Endothelial cell of hepatic sinusoid (primary cell): Measurements from ENCODE around the gene SMTNL2.

ENCODE experiments used
- in situ Hi-C: cut with HindIII; loops from 2 replicates; pipeline ENCODE4 v1.10.0; 2017; ENCODE audit warnings: low sequenced_read_pairs

Gene SMTNL2

DNA sequence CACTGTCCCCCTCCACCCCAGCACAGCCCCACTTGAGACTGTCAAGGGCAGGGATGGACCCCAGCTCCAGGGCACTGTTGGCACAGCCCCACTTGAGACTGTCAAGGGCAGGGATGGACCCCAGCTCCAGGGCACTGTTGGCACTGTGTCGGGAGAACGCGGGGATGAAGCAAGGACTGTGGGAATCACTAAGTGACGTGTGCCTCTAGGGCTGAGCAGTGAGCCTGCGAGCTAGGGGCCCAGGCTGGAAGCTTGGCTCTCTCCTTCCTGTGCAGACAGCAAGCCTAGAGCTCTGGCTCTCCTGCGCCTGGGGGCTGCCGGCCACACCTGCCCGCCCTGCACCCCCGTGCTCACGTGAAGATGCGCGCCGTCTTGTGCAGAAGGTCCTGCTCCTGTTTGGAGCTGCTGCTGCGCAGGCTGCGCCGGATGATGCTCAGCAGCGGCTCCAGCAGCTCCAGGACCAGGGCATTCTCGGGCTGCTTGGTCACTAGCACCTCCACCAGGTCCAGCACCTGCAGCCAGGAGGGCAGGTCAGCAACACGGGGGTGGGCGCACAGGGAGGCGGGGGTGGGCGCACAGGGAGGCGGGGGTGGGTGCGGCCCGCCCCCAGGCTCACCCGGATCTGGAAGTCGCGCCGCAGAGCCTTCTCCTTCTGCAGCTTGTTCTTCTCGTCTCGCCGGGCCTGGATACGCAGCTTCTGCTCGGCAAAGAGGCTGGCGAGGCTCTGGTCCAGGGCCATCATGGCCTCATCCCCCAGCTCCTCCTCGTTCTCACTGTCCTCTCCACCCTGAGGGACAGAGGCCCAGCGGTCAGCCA lies 40.0 kb upstream of the SMTNL2 start:
- in situ Hi-C loops, result no loop called here

DNA sequence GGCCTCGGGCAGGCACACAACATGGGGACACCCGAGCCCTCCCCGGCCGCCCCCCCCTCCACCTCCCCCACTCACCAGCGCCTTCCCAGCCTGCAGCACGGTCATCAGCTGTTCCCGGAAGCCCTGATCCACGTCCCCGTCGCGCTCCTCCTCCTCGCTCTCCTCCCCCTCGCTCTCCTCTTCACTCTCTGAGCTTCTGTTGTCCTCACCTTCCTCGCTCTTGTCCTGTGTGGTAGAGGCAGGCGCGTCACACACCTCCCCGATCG lies 39.4 kb upstream of the SMTNL2 start:
- in situ Hi-C loops, result no loop called here

DNA sequence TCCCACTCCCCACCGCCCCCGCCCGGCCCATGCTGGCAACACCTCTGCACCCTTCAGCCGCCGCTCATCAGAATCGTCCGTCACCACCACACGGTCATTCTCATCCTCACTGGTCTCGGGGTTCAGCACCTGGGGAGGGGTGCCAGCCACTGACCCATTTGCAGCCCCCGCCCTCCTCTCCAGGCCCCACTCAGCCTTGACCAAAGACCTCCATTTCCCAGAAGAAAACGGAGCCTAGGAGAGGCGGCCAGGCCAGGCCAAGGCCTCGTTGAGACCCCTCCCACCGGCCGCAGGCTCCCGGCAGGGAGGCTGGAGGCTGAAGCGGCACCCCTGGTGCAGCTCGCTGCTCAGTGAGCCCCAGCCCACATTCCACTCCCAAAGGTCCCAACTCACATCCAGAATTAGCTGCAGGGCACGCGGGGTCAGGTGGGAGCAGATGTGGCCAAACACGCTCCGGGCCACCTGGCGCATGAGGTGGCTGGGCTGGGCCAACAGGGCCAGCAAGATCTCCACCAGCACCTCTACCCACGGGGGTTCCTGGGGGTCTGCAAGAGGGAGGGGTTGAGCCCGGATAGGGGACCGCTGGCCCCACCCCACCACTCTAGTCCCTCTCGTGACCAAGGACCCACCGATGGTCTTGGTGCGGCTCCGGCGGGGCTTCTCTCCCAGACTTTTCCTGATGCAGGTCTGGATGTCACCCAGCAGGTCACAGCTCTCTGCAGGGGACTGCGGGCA lies 38.9 kb upstream of the SMTNL2 start:
- in situ Hi-C loops, result no loop called here

DNA sequence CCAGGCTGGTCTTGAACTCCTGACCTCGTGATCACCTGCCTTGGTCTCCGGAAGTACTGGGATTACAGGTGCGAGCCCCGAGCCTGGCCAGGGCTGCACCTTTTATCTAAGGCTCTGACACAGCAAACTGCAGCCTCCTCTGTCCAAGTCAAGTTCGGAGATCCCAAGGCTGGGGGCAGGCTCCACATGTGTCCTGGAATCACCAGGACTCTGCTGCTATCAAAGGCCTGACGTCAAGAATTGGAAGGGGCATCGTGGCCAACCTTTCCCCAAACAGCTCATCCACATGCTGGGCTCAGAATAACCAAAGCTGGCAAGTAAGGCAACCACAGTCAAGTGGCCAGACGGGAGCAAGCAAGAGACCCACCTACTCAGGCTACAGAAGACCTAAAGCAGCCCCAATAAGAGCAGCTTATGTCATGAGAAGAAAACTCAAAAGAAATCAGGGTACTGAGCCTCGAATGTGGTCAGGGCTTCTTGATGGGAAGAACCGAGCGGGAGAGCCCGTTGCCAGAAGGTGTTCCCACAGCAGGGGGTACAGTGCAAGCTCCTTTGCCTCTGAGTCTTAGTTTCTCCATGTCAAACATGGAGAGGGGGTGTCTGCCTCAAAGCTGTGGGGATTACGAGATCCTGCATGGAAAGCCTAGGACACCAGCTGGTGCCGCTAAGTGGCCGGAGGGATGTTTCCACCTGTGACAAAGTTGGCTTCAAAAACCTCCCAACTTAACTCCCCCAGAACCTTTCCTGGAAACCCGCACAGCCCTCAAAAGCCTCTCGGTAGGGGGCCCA lies 37.0 kb upstream of the SMTNL2 start:
- in situ Hi-C loops, result no loop called here

DNA sequence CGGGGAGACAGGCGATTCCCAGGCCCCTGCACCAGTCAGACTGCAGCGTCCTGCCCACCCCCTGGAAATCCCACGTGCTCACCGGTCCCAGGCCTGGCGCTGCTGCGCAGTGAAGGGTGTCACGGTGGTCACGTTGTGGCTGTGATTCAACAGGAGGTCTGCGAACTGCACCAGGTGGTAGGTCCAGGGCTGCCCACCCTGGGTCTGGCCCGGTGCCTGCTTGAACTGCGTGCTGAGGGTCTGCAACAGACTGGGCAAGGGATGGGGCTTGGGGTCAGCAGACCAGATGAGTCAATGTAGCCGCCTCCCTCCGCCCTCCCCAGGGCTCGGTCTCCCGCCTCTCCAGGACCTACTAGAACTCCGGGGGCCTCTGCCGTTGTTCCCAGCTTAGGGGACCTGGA lies 36.3 kb upstream of the SMTNL2 start:
- in situ Hi-C loops, result no loop called here

DNA sequence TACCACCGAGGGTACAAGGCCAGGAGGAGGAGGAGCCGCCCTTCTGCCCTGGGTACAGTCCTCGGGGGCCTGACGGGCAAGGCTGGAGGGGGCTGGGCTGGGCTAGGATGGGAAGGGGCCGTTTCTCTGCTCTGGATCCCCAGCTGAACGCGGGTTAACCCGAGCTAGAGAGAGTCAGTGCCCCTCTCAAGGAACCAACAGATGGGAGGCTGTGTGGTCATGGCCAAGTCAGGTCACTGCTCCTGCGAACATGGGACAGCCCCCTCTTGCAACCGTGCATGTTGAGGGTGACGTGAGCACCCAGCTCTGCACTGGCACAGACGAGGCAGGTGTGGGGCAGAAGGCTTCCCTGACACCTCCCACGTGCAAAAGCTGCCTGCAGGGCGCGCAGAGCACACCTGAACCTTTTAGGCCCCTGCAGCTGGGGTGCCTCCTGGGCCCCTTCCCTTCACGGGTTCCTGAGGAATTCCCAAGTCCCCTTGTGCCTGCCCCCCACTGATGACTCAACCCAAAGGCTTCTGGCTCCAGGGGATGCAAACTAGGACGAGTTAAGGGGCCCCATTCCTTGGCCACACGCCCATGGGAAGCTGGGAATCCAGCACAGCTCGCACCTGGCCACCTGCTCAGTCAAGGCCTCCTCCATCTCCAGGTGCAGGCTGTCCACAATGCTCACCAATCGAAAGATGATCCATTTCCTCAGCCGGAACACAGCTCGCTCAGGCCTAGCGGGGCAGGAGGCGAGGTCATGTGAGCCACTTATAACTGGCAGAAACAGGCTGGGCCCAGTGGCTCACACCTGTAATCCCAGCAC lies 35.4 kb upstream of the SMTNL2 start:
- in situ Hi-C loops, result no loop called here

DNA sequence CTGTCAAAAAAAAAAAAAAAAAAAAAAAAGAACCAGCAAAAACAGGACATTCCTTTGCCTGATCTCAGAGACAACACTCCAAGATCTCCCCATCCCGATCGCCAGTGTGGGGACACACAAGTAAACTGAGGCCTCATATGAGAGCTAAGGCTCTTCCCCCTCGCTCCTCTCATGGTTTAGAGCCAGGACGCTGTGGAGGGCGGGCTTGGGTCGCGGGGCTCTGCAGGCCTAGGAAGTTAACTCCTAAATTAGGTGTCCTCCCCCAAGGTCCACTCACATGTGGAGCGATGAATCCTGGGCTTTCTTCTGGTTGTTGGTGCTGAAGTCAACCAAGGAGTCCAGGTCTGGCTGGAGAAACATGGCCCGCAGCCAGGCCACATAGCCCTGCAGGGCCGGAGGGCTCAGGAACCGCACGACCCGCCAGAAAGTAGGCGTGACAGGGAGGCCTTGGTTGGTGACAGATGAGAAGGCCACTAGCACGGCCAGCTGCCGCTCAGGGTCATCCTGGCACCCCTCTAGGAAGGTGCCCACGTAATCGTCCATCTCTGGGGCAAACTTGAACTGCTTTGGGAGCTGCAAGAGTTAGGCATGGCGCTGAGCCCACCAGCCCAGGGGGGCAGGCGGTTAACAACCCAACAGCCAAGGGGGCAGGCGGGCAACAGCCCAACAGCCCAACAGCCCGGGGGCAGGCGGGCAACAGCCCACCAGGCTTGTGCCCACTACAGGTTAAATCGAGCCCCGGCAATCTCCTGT lies 34.4 kb upstream of the SMTNL2 start:
- in situ Hi-C loops, result no loop called here

DNA sequence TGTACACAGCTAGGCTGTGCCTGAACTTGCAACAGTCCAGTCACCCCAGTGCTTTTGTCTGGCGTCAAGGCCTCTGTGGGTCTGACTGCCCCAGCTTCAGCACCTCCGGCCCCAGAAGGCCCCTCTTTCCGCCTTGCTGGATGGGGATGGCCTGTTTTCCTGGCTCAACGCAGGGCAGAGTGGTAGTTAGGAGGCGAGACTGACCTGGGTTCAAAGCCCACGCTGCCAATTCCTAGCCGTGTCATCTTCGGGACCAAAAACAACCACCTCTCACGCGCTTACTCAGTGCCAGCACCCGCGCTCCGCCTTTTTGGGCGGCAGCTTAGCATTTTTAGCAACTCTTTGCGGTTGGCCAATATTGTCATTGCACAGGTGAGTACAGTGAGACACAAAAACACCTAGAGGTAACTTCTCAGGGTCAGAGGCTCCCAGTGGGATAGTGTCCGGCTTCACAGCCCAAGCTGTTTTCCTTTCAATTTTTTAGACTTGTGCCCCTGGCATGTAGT lies 33.7 kb upstream of the SMTNL2 start:
- in situ Hi-C loops, result no loop called here

DNA sequence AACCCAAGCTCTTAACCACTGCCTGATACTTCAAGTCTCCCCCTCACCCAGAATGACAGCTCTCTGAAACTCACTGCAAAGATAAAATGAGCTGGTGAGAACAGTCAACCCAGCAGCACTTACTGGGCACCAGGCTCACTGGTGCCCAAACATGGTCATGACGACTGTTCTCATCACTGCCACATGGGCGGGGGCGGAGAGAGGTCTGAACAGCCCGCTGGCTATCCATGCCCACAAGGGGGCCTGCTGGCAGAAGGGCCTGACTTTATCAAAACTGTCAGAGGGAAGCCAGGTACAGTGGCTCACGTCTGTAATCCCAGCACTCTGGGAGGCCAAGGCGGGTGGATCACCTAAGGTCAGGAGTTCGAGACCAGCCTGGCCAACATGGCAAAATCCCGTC lies 33.2 kb upstream of the SMTNL2 start:
- in situ Hi-C loops, result no loop called here

DNA sequence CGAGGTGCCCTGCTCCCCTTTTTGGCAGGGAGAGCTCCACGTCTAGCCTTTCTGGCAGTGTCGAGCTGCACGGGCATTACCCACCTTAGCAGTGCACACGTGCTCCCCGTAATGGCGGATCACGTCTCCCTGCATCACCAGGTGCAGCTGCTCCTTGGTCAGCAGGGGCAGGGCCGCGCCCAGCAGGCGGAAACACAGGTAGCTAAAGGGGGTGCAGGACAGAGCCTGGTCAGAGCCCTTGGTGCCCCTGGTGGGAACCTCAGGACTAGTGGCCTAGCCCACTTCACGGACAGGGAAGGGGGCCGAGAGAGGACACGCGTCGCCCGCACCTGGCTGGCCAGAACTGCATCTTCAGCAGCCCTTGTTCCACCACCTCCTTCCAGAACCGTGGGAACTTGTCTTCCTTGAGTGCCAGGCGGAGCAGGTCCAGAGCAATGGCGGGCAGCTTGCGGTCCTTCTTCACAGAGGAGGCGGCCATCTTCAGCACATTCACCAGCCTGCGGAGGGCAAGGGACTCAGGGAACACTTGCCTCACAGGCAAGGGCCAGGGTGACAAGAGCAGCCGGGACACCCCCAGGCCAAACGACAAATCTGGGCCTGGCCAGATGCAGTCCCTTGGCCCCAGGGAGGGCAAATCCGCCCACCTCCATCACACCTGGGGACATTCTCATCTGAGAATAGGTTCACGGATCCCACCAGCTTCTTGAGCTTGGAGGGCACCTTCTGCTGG lies 32.4 kb upstream of the SMTNL2 start:
- in situ Hi-C loops, result no loop called here

DNA sequence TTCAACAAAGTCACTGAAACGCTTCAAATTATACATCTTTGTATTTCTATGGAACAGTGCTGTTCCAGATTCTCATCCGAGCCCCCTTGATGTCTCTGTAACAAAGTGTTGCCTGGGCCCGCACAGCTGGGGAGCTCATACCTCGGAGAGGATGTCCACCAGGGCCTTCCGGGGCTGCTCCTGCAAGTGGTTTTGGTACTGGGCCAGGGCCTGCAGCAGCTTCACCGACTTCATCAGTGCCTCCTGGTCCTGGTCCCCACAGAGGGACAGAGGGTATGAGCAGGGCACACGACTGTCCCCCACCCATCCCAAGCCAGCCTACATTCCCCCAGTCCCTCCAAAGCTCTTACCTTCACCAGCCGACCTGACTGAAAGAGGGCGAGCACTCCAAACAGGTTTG lies 30.7 kb upstream of the SMTNL2 start:
- in situ Hi-C loops, result no loop called here

DNA sequence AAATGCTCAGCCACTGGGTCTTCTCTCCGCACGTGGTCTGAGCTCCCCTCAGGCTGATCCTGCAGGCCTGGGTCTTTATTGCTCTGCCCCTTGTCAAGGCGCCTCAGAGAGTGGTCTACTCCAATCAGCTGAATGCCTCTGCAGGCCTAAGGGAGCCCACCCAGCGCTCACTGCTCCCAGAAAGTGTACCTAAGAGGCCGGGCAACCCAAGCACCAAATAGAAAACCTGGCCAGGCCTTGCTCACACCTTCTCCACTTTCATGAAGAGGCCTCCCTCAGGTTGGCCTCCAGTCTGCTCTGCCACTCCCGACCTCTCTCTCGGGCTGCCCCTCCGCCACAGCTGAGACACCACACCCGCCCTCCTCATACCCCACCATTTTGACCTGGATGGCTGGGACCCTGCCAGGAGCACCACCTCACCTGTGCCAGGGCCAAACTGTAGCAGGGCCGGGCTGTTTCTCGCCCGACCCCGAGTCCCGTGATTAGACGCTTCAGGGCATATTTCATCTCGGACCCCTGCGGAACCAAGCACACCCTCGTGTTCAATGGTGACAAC lies 29.8 kb upstream of the SMTNL2 start:
- in situ Hi-C loops, result no loop called here

DNA sequence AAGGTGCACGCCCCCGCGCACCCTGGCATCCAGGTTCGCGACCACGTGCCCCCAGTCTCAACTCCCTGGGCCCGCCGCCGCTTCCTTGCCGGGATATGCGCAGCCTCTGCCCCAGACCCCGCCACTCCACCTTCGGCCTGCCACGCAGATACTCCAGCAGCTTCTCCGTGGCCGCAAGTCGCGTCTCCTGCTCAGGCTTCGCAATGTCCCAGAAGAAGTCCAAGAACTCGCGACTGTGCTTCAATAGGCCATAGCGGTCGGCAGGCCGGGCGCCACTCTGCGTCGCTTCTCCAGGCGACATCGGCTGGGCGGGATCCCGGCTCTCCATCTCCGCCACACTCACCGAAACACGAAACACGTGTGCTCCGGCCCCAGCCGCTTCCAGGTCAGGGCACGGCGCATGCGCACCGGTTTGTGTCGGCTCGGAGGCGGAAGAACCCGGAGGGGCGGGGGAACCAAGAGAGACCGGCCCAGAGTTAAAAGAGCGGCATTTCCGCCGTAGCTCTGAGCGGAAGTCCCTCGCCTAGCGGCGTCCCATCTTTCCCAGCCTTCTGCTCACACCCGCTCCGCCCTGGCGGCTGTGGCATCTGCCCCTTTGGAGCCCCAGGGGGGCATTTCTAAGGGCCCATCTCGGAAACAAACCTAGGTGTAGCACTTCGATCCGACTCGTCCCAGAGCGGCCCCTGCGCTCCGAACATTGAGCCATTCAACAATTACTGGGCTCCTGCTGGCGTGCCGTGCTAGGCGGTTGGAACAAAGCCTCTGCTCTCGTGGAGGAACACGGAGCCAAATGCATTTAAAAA lies 29.1 kb upstream of the SMTNL2 start, which contains the start of gene MYBBP1A:
Gene MYBBP1A (minus strand): TSS at position 388 of the 803 bp plus-strand sequence. CDS start 60 bp downstream, at position 328.
- in situ Hi-C loops, result loop anchor here (5.0 kb wide), 1 partner anchor 103 kb away; no protein-coding TSS in a partner anchor

DNA sequence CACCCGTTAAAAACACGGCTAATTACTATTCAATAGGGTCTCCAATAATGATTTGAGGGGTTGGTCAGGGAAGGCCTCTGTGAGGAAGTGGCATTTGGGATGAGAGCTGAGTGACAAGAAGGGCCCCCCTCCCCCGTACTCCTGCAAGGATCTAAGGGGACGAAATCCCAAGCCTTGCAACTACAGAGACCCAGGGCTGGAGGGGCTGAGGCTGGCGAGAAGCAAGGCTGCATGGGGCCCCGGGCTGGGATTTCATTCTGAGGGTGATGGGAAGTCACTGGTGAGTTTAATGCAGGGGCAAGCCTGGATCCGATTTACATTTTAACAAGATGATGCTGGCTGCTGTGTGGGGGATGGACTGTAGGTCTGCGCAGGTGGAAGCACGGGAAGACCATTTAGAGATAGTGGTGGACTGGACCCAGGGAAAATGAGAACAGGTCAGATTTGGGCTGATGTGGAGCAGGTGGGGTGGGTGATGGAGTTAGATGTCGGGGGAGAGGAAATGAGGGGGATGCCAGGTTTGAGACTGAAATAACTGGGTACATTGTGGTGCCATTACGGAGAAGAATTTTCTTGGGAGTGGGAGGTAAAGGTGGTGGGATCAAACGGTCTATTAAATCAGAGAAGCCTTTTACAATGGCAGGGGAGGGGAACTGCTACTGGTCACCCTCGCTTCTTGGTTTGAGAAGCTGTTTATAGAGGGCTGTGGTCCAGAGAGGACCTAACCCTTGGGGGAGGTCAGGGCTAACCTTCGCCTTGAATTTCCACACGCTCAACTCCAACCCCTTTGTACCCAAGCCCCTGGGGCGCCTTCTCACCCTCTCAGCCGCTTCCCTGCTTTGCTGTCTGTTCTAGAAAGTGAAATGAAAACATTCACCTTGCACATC lies 28.2 kb upstream of the SMTNL2 start:
- in situ Hi-C loops, result loop anchor here (5.0 kb wide), 1 partner anchor 104 kb away; no protein-coding TSS in a partner anchor

DNA sequence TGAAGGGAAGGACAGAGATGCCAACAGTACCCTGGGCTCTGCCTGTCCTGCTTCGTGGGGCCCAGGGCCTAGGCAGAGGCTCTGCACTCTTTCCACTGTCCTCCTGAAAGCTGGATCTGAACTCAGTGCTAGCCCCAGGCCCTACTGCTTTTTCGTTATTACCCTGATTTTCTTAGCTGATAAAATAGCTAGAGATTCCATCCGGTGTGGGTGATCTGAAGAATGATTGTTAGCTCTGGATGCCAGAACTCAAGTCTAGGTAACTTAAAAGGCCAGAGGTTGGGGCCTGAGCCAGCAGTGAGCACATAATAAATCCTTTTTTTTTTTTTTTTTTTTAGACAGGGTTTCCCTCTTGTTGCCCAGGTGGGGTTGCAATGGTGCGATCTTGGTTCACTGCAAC lies 27.3 kb upstream of the SMTNL2 start:
- in situ Hi-C loops, result loop anchor here (5.0 kb wide), 1 partner anchor 105 kb away; no protein-coding TSS in a partner anchor

DNA sequence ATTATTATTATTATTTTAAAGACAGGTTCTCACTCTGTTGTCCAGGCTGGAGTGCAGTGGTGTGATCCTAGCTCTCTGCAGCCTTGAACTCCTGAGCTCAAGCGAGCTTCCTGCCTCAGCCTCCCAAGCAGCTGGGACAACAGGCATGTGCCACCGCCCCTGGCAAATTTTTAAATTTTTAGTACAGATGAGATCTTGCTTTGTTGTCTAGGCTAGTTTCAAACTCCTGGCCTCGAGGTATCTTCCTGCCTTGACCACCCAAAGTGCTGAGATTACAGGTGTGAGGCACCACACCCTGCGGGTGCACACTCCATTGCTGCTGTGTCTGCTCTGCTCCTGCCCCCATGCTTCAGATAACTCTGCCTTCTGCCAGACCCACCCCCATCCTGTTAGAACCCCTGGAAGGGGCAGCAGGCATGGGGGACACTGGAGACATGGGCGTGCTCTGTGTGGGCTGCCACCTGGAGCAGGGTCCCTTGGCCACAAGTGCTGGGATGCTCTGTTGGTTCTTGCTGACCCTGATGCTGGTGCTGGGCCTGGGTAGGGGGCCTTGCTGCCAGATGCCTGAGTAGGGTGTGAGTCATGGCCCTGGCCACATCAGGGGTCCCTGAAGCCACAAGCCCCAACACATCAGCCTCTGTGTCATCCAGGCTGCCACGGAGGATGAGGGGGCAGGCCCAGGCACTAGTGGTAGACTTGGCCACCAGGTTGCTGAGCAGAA lies 26.5 kb upstream of the SMTNL2 start:
- in situ Hi-C loops, result loop anchor here (5.0 kb wide), 1 partner anchor 105 kb away; no protein-coding TSS in a partner anchor
